Renal cortex interstitium (tissue), 11 donors: ENCODE data around the gene FAM222B. TPM values are rescaled to one million over a fixed set of nuclear protein-coding genes. Genes with fewer than 3 reads are reported as not detected.
"Not testable (repeated sequence)": the region's sequence is repeated elsewhere in the genome, so short reads cannot be mapped to it uniquely, and the experiment has no call there.

ENCODE experiments used
- DNase-seq, 11 donors: peaks; one replicate each; pipeline ENCODE4 v3.0.0-alpha.2; 2013; ENCODE audit warnings: low read depth in 9 of 11, low spot score in 4 of 11; ENCODE audit errors: extremely low read depth in 1 of 11
- polyA plus RNA-seq, 3 donors: library from polyadenylated mRNA; unstranded; fragments of 120-200 nt; gene quantifications; one replicate each; pipeline ENCODE4 v1.2.1, GENCODE V29; 2013; ENCODE audit not compliant: insufficient read length in 3 of 3

The FAM222B gene
- polyA plus RNA-seq, 3 donors = 20.8 to 22.0 (median 21.4) TPM

DNA sequence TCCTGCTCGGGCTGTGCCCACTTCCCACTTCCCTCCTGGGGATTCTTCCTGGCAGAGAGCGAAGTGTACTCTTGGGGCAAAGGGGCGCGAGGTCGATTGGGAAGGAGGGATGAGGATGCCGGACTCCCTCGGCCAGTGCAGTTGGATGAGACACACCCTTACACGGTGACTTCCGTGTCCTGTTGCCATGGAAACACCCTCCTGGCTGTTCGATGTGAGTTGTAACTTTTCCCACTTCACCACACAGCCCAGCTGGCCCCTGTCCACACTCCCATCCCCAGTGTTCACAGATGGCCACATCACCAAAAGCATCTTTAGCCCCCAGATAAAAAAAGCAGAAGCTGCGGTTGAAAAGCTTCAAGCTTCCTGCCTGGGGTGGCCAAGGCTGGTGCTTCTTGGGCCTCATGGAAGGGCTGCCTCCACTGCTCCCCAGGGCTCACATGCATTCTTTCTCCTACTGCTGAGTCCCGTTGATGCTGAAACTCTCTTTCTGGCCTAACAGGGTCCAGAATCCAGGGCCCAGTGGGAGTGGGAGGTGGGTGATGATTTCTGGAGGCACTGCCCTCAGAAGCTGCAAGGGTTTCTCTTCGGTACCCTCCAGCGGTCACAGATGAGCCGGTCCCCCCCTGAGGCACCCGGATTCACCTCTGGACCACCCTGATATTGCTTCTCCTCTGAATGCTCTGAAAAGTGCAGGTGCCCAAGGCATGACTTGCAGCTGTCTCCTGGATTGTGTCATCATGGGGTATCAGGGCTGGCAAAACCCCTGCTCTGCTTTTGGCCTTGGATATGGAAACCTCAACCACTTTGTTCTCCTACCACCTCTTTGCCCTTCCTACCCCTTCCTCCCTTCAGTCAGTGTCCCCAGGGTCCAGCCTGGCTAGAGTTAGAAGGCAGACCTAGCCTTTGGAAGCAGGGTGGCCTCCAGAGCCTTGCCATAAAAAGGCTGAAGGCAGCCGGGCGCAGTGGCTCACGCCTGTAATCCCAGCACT lies 100.9 kb downstream of the FAM222B start:
- DNase-seq = no peak

DNA sequence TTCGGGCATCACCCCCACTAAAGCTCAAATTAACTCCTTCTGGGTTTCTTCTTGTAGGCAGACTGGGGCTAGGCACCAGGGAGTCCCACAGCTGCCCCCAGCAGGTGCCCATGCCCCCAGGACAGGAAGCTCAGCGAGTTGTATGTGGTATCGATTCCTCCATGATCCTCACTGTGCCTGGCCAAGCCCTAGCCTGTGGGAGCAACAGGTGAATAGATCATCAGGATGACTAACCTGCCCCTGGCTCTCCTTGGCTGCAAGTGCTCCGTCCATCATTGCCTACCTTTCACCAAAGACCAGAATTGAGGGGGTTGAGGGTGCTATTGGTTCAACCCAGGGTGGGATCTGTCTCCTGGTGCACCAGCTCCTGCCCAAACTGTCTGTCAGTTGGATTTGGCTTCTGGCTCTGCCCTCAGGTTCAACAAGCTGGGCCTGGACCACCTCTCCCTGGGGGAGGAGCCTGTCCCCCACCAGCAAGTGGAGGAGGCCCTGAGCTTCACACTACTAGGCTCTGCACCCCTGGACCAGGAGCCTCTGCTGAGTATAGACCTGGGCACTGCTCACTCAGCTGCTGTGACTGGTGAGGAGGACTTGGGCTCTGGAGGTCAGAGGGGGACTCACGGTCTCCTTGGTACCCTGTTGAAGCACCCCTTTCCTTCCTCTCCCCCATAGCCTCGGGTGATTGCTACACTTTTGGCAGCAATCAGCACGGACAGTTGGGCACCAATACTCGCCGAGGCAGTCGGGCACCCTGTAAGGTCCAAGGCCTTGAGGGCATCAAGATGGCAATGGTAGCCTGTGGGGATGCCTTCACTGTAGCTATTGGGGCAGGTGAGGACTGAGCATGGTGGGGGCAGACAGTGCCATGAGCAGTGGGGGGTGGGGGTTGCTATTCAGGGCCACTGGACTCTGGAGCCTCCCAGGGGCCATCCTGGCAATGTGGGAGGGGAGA lies 101.9 kb downstream of the FAM222B start:
- DNase-seq = no peak

DNA sequence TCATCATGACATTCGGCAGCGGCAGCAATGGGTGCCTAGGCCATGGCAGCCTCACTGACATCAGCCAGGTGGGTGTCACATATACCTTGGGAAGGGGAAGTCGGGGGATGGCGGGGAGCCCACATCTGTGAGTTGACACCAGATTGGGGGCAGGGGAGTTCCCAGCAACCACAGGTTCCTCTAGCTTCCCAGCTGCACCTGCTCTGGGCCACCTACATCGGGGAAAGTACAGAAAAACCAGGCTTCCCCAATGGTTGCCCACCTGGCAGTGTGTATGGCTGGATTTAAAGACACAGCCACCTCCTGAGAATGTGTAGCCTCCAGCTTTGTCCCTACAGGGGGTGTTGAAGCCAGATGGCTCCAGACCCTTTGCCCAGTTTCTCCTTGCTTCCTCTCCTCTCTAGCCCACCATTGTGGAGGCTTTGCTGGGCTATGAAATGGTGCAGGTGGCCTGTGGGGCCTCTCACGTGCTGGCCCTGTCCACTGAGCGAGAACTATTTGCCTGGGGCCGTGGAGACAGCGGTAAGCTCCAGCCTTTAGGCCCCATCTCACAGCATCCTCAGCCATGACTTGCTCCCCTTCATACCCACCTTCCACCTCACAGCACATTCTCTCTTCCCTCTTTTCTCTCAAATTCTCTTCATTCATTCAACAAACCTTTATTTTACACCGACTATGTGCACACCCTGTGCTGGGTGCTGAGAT lies 103.8 kb downstream of the FAM222B start:
- DNase-seq = no peak

DNA sequence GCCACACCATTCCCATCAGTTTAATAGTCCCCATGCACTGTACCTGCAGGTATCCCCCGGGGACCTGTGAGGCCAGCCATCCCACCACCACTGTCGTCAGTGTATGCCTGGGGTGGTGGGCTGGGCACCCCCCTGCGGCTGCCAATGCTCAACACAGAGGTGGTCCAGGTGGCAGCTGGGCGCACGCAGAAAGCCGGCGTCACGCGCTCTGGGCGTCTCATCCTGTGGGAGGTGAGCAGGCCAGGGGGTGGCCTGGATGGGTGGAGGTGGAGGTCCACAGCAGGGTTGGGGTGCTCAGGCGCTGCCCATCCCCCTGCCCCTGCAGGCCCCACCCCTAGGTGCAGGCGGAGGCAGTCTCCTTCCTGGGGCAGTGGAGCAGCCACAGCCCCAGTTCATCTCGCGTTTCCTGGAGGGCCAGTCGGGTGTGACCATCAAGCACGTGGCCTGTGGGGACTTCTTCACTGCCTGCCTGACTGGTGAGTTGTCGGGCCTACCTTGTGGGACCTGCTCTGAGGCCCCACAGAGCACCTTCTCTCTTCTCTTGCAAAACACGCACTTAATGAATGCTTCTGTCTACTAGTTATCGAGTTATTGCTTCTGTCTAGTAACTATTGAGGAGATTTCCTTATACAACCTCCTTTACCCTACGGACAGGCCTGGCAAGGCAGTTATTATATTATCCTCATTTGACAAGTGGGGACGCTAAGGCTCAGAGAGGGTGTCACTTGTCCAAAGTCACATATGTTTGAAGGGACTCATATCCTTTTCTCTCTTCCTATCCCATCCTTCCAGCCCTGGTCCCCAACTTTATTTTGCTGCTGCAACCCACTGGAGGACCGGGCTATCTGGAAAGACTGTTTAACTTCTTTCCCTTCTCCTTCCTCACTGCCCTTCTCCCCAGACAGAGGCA lies 104.6 kb downstream of the FAM222B start:
- DNase-seq = no peak

DNA sequence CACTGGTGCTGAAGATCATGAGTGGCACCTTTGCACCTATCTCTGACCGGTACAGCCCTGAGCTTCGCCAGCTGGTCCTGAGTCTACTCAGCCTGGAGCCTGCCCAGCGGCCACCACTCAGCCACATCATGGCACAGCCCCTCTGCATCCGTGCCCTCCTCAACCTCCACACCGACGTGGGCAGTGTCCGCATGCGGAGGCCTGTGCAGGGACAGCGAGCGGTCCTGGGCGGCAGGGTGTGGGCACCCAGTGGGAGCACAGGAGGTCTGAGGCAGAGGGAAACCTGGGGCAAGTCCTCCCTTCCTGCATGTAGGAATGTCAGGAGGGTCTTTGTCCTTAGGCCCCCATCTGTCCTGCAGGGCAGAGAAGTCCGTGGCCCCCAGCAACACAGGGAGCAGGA lies 105.3 kb downstream of the FAM222B start:
- no peak for DNase-seq

DNA sequence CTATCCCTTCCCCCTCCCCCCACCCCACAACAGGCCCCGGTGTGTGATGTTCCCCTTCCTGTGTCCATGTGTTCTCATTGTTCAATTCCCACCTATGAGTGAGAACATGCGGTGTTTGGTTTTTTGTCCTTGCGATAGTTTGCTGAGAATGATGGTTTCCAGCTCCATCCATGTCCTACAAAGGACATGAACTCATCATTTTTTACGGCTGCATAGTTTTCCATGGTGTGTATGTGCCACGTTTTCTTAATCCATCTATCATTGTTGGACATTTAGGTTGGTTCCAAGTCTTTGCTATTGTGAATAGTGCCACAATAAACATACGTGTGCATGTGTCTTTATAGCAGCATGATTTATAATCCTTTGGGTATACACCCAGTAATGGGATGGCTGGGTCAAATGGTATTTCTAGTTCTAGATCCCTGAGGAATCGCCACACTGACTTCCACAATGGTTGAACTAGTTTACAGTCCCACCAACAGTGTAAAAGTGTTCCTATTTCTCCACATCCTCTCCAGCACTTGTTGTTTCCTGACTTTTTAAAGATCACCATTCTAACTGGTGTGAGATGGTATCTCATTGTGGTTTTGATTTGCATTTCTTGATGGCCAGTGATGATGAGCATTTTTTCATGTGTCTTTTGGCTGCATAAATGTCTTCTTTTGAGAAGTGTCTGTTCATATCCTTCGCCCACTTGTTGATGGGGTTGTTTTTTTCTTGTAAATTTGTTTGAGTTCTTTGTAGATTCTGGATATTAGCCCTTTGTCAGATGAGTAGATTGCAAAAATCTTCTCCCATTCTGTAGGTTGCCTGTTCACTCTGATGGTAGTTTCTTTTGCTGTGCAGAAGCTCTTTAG lies 106.4 kb downstream of the FAM222B start:
- not testable (repeated sequence) for DNase-seq

DNA sequence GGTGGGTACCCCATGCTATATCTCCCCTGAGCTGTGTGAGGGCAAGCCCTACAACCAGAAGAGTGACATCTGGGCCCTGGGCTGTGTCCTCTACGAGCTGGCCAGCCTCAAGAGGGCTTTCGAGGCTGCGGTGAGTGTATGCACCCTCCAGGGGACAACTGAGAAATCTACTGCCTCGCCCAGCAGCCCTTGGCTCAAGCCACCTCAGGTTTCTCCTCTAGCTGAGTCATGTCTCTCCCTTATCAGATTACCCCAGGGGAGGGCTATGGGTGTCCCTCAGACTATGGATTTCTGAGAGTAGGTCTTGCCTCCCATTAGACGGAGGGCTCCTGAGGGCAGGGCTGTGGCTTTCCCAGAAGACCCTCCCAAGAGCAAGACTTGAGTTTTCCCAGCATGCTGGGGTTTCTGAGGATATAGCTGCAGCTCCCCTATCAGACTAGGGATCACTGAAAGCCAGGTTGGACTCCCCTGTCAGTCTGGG lies 107.3 kb downstream of the FAM222B start:
- DNase-seq = no peak

DNA sequence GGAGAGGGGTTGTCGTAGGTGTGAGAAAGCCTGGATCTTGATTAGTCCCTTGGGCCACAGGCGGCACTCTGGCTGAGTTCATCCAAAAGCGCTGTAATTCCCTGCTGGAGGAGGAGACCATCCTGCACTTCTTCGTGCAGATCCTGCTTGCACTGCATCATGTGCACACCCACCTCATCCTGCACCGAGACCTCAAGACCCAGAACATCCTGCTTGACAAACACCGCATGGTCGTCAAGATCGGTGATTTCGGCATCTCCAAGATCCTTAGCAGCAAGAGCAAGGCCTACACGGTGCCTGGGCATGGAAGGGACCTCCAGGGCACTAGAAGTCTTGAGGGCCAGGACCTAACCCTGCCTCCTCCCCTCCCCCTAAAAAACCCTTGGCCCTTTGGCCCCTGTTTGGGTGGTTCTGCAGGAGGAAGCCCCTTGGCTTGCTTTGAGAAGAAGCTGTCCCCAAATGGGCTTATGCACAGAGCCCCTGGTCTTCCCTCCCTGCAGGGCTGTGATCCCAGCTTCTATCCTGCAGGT lies 107.8 kb downstream of the FAM222B start:
- no peak for DNase-seq

DNA sequence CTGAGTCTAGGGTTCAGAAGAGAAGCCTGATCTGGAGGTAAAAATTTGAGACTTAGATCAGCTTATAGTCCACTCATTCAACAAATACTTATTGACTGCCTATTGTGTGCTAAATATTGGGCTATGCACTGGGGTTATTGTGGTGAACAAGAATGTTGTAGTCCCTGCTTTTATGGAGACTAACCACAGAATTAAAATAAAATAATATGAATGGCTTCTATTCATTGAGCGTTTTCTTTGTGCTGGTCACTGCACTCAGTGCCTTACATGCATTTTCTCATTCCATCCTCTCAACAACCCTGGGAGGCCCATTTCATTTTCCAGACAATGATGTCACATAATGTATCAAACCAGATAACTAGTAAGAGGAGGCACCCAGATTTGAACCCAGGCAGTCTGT lies 109.2 kb downstream of the FAM222B start:
- no peak for DNase-seq

DNA sequence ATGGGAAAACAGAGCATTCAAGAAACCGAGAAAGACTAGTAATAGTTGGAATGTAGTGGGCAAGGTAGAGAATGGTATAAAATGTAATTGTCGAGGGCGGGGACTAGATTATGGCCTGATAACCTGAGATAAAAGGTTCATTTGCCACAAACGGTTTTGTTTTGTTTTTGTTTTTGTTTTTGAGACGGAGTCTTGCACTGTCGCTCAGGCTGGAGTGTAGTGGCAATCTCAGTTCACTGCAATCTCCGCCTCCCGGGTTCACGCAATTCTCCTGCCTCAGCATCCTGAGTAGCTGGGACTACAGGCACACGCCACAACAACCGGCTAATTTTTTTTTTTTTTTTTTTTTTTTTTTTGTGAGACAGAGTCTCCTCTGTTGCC lies 112.7 kb downstream of the FAM222B start:
- DNase-seq = no peak

DNA sequence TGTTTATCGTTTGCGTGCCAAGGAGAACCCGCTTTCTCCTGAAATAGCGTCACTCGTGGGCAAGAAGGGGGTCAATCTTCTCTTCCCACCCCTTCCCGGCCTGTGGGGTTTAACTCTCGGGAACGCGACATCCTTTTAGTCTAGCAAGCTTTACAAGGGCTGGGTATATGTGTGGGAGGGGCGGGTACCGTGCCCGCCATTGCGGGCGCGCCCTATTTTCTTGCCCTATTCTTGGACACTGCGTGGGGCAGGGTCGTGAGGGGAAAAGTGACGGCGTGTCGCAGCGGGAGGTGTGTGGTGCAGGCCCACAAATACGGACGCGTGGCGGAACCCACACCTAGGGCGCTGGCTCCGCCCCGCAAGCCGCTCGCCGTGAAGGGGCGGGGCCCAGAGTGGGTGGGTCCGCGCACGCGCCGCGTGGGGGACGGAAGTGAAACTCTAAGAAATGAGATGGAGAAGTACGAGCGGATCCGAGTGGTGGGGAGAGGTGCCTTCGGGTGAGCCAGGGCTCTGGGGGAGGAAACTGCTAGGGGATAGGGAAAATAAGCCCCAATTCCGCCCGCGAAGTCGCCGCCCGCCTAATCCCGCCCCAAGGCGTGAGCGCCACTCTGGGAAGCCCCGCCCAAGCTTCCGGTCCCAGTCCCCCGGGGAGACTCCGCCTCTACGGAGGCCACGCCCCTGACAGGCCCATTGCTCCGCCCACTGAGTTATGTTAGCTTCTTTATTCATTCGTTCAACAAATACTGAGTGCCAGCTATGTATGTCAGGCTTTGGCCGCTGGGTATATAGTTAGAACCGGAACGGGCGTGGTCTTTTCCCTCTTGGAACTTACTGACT lies 114.0 kb downstream of the FAM222B start, which contains the start of gene NEK8:
Gene NEK8, plus strand, starts transcription at position 425 of the 837 bp plus-strand sequence. Its CDS starts 26 bp downstream, at position 451.
- peak in 6 of 11 donors; percentile 86 to 92 (median 88) for DNase-seq

DNA sequence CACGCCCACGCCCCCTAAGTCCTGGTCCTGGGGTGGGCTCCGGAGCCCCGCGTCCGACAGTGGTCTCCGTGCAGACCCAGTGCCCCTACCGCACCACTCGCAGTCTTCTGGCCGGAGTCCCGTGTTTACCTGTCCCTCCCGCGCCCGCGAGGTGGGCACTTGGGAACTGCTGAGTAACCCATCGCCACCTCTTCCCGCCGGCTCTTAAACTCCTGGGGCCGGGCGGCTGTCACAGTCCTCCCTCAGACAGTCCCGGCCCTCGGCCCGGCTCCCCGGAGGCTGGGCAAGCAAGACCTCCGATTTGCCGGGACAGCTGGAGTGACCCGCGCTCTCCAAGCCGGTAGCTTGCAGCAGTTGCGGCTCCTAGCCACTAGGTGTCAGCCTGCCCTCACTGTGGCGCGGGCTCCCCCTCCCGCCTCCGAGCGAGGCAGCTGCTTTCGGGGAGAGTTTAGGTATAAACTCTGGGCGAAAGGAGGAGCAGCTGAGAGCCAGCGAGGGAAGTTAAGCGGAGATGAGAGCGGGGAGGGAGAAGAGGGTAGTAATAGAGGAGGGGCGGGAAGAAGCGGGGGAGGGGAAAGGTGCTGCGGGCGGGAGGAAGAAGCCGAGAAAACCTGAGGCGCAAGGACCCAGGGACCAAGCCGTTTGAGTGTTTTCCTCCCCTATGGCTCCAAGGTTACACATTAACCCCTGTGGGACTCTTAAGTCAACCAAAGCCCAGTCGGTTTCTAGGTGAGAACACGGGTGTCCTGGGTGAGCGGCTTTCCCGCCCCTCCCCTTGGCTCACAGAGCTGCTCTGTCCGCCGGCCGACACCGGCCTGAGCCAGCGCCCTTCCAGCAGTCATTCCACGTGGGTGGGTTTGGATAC lies 115.7 kb downstream of the FAM222B start:
- DNase-seq = peak in 8 of 11 donors; percentile 92 to 96 (median 94)

DNA sequence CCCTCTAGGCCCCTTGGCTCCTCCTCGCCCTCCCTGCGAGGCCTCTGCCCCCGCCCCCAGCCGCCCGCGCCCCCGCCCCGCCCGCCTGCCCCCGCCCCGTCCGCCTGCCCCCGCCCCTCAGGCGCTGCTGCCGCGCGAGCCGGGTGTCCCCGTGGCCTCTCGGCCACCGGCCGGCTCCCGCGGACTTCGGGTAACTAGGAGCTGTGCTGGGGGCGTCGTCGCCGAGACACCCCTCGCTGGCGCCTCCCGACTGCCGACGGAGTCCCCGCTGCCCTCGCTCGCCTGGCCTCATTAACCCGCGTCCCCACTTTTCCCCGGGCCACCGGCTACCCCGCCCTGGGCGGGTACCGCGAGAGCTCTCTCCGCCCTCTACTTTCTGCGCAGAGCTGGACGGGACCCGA lies 116.4 kb downstream of the FAM222B start, which contains the start of gene TLCD1:
Gene TLCD1, minus strand, starts transcription at position 8 of the 401 bp plus-strand sequence. CDS start 136 bp downstream, outside the sequence.
- DNase-seq = peak in 1 of 11 donors; percentile 54

DNA sequence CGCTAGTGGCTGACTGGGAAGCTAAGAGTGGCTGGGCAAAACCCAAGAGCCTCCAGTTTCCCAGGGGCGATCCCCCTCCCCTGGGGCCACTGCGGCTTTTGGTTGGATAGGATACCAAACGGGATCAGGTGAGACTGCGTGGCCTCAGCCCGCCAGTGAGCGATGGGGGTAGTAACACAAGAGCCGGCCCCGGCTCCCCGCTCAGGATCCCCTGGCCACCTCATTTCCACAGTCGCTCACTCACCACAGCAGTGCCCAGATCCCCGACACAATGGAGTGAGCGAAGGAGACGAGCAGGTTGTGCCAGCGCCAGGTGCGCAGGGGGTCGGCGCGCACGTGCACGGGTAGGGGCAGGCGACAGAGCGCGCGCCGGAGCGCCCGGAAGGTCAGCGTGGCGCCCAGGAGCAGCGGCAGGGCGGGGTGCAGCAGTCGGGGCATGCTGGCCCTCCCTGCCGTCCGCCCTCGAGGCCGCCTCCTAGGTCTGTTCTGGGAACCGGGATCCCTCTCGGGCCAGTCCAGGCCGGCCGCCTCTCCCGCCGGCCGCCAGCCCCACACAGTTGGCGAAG lies 116.8 kb downstream of the FAM222B start:
- peak in 1 of 11 donors; percentile 32 for DNase-seq
